AG04450 (cell line): Measurements from ENCODE around the gene TACO1. TPM values are rescaled to one million over a fixed set of nuclear protein-coding genes. Genes with fewer than 3 reads are reported as not detected.

Experiments
- CTCF ChIA-PET: fragments of 300-600, 350-600 bp; formaldehyde crosslinking; extraction: SDS; loops from one replicate; lab custom pipeline; 2022; ENCODE audit warnings: antibody characterized with exemption, inconsistent platforms; lab: Charles Lee
- POLR2A ChIA-PET: fragments of 350-600 bp; formaldehyde crosslinking; extraction: SDS; loops from one replicate; lab custom pipeline; 2021; ENCODE audit warnings: antibody characterized with exemption, inconsistent platforms; lab: Yijun Ruan, JAX
- DNase-seq: peaks from one replicate; pipeline ENCODE4 v3.0.0-alpha.2; 2011; ENCODE audit warnings: low read depth, low spot score
- H3K27ac ChIP-seq: one replicate; pipeline ENCODE4 v1.5.1; 2012; ENCODE audit warnings: low read depth, low read length, control low read depth
- H3K27me3 ChIP-seq: one replicate; pipeline ENCODE4 v1.6.0; 2012; ENCODE audit warnings: low read length; ENCODE audit not compliant: control insufficient read depth, insufficient read depth
- H3K4me3 ChIP-seq: 2 replicates; pipeline ENCODE4 v1.5.1; 2011; ENCODE audit warnings: mild to moderate bottlenecking, low read depth, low read length, control low read depth
- H3K9me3 ChIP-seq: 2 replicates; pipeline ENCODE4 v1.5.1; 2012; ENCODE audit warnings: low read length; ENCODE audit not compliant: control insufficient read depth, insufficient read depth
- polyA plus RNA-seq: library from polyadenylated mRNA; depleted of rRNA; stranded (reverse); fragments of >200 nt; gene quantifications from 2 replicates; pipeline ENCODE4 v1.2.3, GENCODE V29; 2011
- TF ChIP-seq, protein P1 (sequence below): IDR thresholded peaks from 2 replicates; pipeline ENCODE4 v1.5.1; 2011; ENCODE audit warnings: low read depth, low read length, control low read depth, inconsistent platforms

TACO1 gene
- polyA plus RNA-seq, 1 experiment, result 23.2 TPM

GRCh38 chr17:63631626-63632025 is 30.9 kb downstream of the TACO1 start:
- ChIA-PET CTCF (no interaction called here), POLR2A (no interaction called here)
- Histone ChIP-seq H3K4me3 (no peak overlapping the region), H3K27me3 (no peaks in the 10 kb centered on the region), H3K27ac (no peak overlapping the region), H3K9me3 (no peaks in the 10 kb centered on the region)
- TF ChIP-seq, protein P1, sequence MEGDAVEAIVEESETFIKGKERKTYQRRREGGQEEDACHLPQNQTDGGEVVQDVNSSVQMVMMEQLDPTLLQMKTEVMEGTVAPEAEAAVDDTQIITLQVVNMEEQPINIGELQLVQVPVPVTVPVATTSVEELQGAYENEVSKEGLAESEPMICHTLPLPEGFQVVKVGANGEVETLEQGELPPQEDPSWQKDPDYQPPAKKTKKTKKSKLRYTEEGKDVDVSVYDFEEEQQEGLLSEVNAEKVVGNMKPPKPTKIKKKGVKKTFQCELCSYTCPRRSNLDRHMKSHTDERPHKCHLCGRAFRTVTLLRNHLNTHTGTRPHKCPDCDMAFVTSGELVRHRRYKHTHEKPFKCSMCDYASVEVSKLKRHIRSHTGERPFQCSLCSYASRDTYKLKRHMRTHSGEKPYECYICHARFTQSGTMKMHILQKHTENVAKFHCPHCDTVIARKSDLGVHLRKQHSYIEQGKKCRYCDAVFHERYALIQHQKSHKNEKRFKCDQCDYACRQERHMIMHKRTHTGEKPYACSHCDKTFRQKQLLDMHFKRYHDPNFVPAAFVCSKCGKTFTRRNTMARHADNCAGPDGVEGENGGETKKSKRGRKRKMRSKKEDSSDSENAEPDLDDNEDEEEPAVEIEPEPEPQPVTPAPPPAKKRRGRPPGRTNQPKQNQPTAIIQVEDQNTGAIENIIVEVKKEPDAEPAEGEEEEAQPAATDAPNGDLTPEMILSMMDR, result no peak
- no peak for DNase-seq

DNA sequence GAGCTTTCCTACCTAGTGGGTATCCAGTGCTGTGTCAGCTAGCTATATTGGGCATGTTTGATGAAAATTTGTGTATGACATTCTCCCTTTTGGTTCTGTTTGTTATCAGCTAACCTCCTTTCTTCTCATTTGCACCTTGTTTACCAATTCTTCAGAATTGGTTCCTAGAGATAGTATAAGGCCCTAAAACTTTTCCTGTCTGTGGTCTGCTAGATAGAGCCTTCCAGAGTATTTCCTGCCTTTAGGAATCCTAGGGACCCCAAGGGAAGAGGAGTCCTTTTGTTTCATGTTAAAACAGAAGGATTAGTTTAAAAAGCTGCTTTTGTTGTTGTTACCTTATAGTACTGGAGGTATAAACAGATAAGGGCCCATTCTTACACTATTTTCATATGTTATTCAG is 33.0 kb downstream of the TACO1 start:
- Histone ChIP-seq H3K9me3 (no peaks in the 10 kb centered on the region), H3K27ac (no peak overlapping the region), H3K27me3 (no peaks in the 10 kb centered on the region), H3K4me3 (no peak overlapping the region)
- ChIA-PET CTCF (interaction anchor here (1.6 kb wide), 1 partner anchor 22 kb away, joined by 5 read pairs; no protein-coding TSS in a partner anchor), POLR2A (interaction anchor here (1.4 kb wide), 1 partner anchor 12 kb away, joined by 5 read pairs; the partner anchor contains the start of gene MAP3K3)
- TF ChIP-seq, protein P1, result no peak
- DNase-seq, result no peak

DNA sequence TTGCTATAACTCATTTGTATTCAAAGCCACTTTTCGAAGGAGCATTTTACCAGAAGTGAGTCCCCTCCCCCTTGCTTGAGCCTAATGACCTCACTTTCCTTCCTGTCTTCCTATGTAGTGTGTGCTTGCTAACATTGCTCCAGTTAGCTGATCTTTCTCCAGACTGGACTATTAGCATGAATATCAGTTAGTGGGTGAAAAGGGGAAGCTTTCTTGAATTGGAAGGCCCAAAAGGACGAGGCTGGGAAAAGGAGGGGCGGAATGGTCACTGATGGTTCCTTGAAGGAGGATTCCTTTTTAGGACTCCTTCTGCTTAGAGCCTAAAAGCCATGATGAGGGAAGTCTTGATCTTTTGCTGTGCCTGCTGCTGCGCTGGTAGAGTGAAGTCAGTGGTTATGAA is 33.5 kb downstream of the TACO1 start:
- ChIA-PET CTCF (interaction anchor here (1.6 kb wide), 1 partner anchor 22 kb away, joined by 5 read pairs; no protein-coding TSS in a partner anchor), POLR2A (interaction anchor here (1.4 kb wide), 1 partner anchor 12 kb away, joined by 5 read pairs; the partner anchor contains the start of gene MAP3K3)
- Histone ChIP-seq H3K27ac (no peak overlapping the region), H3K4me3 (no peak overlapping the region), H3K9me3 (no peaks in the 10 kb centered on the region), H3K27me3 (no peaks in the 10 kb centered on the region)
- no peak for DNase-seq
- TF ChIP-seq, protein P1, result no peak

DNA sequence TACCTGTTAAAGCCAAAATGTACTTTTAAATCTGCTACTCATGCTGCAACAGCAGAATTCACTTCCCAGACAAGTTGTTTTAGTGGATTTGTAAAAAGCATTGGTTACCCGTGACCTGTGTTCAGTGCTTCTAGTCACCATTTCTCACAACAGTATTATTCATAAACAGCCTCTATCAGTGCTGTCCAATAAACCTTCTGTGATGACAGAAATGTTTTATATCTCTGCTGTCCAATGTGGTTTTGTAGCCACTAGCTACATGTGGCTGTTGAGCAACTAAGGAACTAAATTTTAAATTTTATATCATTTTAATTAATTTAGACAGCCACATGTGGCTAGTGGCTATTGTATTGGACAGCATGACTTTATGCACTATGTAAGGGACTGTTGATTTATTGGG is 34.1 kb downstream of the TACO1 start:
- CTCF ChIA-PET, result interaction anchor here (1.6 to 2.2 kb wide), 2 partner anchors 23 to 210 kb away, joined by 5 to 7 read pairs; no protein-coding TSS in a partner anchor
- no peaks in the 10 kb centered on the region for H3K27me3 ChIP-seq
- no peaks in the 10 kb centered on the region for H3K9me3 ChIP-seq
- H3K4me3 ChIP-seq, result no peak overlapping the region
- POLR2A ChIA-PET, result no interaction called here
- TF ChIP-seq, protein P1, result no peak
- H3K27ac ChIP-seq, result no peak overlapping the region
- no peak for DNase-seq

- Histone ChIP-seq H3K27me3 (no peaks in the 10 kb centered on the region), H3K4me3 (no peak overlapping the region), H3K27ac (no peak overlapping the region), H3K9me3 (no peaks in the 10 kb centered on the region)
- CTCF ChIA-PET, result interaction anchor here (1.0 to 2.2 kb wide), 3 partner anchors 23 to 210 kb away, joined by 4 to 7 read pairs (median 5); no protein-coding TSS in a partner anchor
- POLR2A ChIA-PET, result interaction anchor here (1.0 kb wide), 1 partner anchor 13 kb away, joined by 3 read pairs; the partner anchor contains the start of gene MAP3K3
- TF ChIP-seq, protein P1, result no peak
- DNase-seq, result no peak
Measured at GRCh38 chr17:63635290-63635689, 34.6 kb downstream of the TACO1 start.
